ENCODE measurements around the gene SLC22A15.

The SLC22A15 gene

GRCh38 chr1:116089870-116090269, 113.6 kb downstream of the SLC22A15 start:
- Histone ChIP-seq H3K27ac (no peak overlapping the region), H3K4me3 (no peak overlapping the region), H3K9me3 (peaks cover 0 to 33% (median 0%) of the 10 kb centered on the region in 3 donors), H3K27me3 (no peaks in the 10 kb centered on the region), H3K36me3 (peaks cover 0 to 14% (median 0%) of the 10 kb centered on the region in 3 donors), H3K4me1 (no peaks in the 10 kb centered on the region)
- intact Hi-C loops (cut with DNase I; ENCODE audit: low total_unique reads): no loop called here
- no peak for TF ChIP-seq CTCF (IDR thresholded peaks at IDR 0.05)
- DNase-seq: no peak

- Histone ChIP-seq H3K27me3 (no peaks in the 10 kb centered on the region), H3K27ac (no peak overlapping the region)
Observed at GRCh38 chr1:116091083-116091482, 114.8 kb downstream of the SLC22A15 start.

GRCh38 chr1:116092752-116093489, 116.6 kb downstream of the SLC22A15 start:
- H3K4me3 ChIP-seq: no peak overlapping the region
- intact Hi-C loops (cut with DNase I; ENCODE audit: low total_unique reads): no loop called here
- DNase-seq: no peak
- H3K4me1 ChIP-seq: no peaks in the 10 kb centered on the region
- H3K36me3 ChIP-seq: peaks cover 0 to 25% (median 4%) of the 10 kb centered on the region in 3 donors
- peaks cover 5 to 40% (median 5%) of the 10 kb centered on the region in 3 donors for H3K9me3 ChIP-seq
- no peak for TF ChIP-seq CTCF (IDR thresholded peaks at IDR 0.05)
- H3K27ac ChIP-seq: no peak overlapping the region
- no peaks in the 10 kb centered on the region for H3K27me3 ChIP-seq

More at GRCh38 chr1:116091083-116091482, 114.8 kb downstream of the SLC22A15 start:
- H3K36me3 ChIP-seq: peaks cover 0 to 17% (median 0%) of the 10 kb centered on the region in 3 donors
- no peak for TF ChIP-seq CTCF (IDR thresholded peaks at IDR 0.05)
- peaks cover 4 to 38% (median 5%) of the 10 kb centered on the region in 3 donors for H3K9me3 ChIP-seq
- no peak overlapping the region for H3K4me3 ChIP-seq
- no peaks in the 10 kb centered on the region for H3K4me1 ChIP-seq
- intact Hi-C loops (cut with DNase I; ENCODE audit: low total_unique reads): no loop called here
- no peak for DNase-seq

GRCh38 chr1:116095027-116095426, 118.7 kb downstream of the SLC22A15 start:
- Histone ChIP-seq H3K36me3 (peaks cover 0 to 20% (median 4%) of the 10 kb centered on the region in 3 donors), H3K4me3 (no peak overlapping the region), H3K27ac (no peak overlapping the region), H3K9me3 (peaks cover 5 to 29% (median 5%) of the 10 kb centered on the region in 3 donors), H3K4me1 (no peaks in the 10 kb centered on the region), H3K27me3 (no peaks in the 10 kb centered on the region)
- no peak for TF ChIP-seq CTCF (IDR thresholded peaks at IDR 0.05)
- no peak for DNase-seq
- intact Hi-C loops (cut with DNase I; ENCODE audit: low total_unique reads): no loop called here

GRCh38 chr1:116096013-116096618, 119.8 kb downstream of the SLC22A15 start:
- H3K9me3 ChIP-seq: peaks cover 5 to 18% (median 5%) of the 10 kb centered on the region in 3 donors
- no peaks in the 10 kb centered on the region for H3K4me1 ChIP-seq
- H3K36me3 ChIP-seq: peaks cover 0 to 18% (median 4%) of the 10 kb centered on the region in 3 donors
- DNase-seq: no peak
- H3K27me3 ChIP-seq: no peaks in the 10 kb centered on the region
- H3K27ac ChIP-seq: no peak overlapping the region
- intact Hi-C loops (cut with DNase I; ENCODE audit: low total_unique reads): no loop called here
- H3K4me3 ChIP-seq: no peak overlapping the region
- no peak for TF ChIP-seq CTCF (IDR thresholded peaks at IDR 0.05)
